Keratinocyte (primary cell): ENCODE data around the gene FAM236D. TPM values are rescaled to one million over a fixed set of nuclear protein-coding genes. Genes with fewer than 3 reads are reported as not detected.
"Not testable (repeated sequence)": the region's sequence is repeated elsewhere in the genome, so short reads cannot be mapped to it uniquely, and the experiment has no call there.

Experiments used
- DNase-seq: peaks from one replicate; pipeline ENCODE4 v3.0.0-alpha.2; 2011; ENCODE audit warnings: low read depth, missing footprints, low spot score
- FAIRE-seq: peaks from 2 replicates; lab custom pipeline; 2011; peaks lifted over from hg19 to GRCh38; lab: Jason Lieb, UNC
- H2AFZ ChIP-seq: 2 replicates; pipeline ENCODE4 v1.6.0; 2012; ENCODE audit warnings: low read length, control low read depth, inconsistent platforms; ENCODE audit not compliant: control insufficient read depth
- H3K27ac ChIP-seq: 2 replicates; pipeline ENCODE4 v1.5.1; 2011; ENCODE audit warnings: low read length; ENCODE audit not compliant: control insufficient read depth, insufficient read depth
- H3K27me3 ChIP-seq: 3 replicates; pipeline ENCODE4 v1.6.0; 2011; ENCODE audit warnings: low read length; ENCODE audit not compliant: control insufficient read depth, insufficient read depth; ENCODE audit errors: extremely low read depth
- H3K36me3 ChIP-seq, 2 experiments: 2 replicates in 1 of 2; 3 replicates in 1 of 2; pipeline ENCODE4 v1.5.1; 2011; ENCODE audit warnings: low read length in 2 of 2, mild to moderate bottlenecking in 1 of 2; ENCODE audit not compliant: control insufficient read depth in 2 of 2, insufficient read depth in 2 of 2; ENCODE audit errors: extremely low read depth in 1 of 2
- H3K4me1 ChIP-seq: 3 replicates; pipeline ENCODE4 v1.5.1; 2011; ENCODE audit warnings: low read length; ENCODE audit not compliant: control insufficient read depth, insufficient read depth; ENCODE audit errors: extremely low read depth
- H3K4me2 ChIP-seq: 3 replicates; pipeline ENCODE4 v1.6.0; 2011; ENCODE audit warnings: low read depth, low read length; ENCODE audit not compliant: control insufficient read depth, insufficient read depth; ENCODE audit errors: extremely low read depth
- H3K4me3 ChIP-seq, 3 experiments: fragments of 200-600 bp in 1 of 3; sonication (generic) in 1 of 3; 2 replicates in 2 of 3; 3 replicates in 1 of 3; pipeline ENCODE4 v1.5.1; 2011 to 2016; ENCODE audit warnings: low read length in 3 of 3, mild to moderate bottlenecking in 3 of 3, control low read depth in 2 of 3, inconsistent platforms in 1 of 3, low read depth in 1 of 3, mixed read lengths in 1 of 3, mixed run types in 1 of 3, moderate library complexity in 1 of 3; ENCODE audit not compliant: control insufficient read depth in 2 of 3, insufficient read depth in 2 of 3; ENCODE audit errors: extremely low read depth in 1 of 3
- H3K79me2 ChIP-seq: 2 replicates; pipeline ENCODE4 v1.6.0; 2012; ENCODE audit warnings: low read length; ENCODE audit not compliant: control insufficient read depth, insufficient read depth
- H3K9ac ChIP-seq: 3 replicates; pipeline ENCODE4 v1.6.0; 2011; ENCODE audit warnings: low read length; ENCODE audit not compliant: control insufficient read depth, insufficient read depth; ENCODE audit errors: extremely low read depth
- H3K9me1 ChIP-seq: 3 replicates; pipeline ENCODE4 v1.6.0; 2011; ENCODE audit warnings: low read length; ENCODE audit not compliant: control insufficient read depth, insufficient read depth; ENCODE audit errors: extremely low read depth
- H3K9me3 ChIP-seq: 2 replicates; pipeline ENCODE4 v1.5.1; 2012; ENCODE audit warnings: low read depth, low read length; ENCODE audit not compliant: control insufficient read depth
- H4K20me1 ChIP-seq: 3 replicates; pipeline ENCODE4 v1.6.0; 2011; ENCODE audit warnings: low read length; ENCODE audit not compliant: control insufficient read depth, insufficient read depth; ENCODE audit errors: extremely low read depth
- dilution Hi-C: fragments of 300-500 bp; cut with MboI; formaldehyde crosslinking; loops from one replicate; pipeline ENCODE4 v1.7.0; 2020; ENCODE audit warnings: low sequenced_read_pairs; ENCODE audit not compliant: extremely low pct_ligation_motif_present
- polyA minus RNA-seq, 3 experiments: library from RNA; depleted of rRNA, polyadenylated mRNA; stranded (reverse); fragments of >200 nt; gene quantifications; 1 replicate in 1 of 3; 2 replicates in 1 of 3; 3 replicates in 1 of 3; pipeline ENCODE4 v1.2.3, GENCODE V29; 2011
- polyA plus RNA-seq, 5 experiments: library from polyadenylated mRNA; depleted of rRNA in 3 of 5; stranded (reverse) in 3 of 5; stranded (forward) in 1 of 5; unstranded in 1 of 5; fragments of >200 nt; gene quantifications; 1 replicate in 1 of 5; 2 replicates in 3 of 5; 3 replicates in 1 of 5; pipeline versions ENCODE4 v1.2.1 to v1.2.3, GENCODE V29; 2011 to 2012; ENCODE audit warnings: missing spikeins in 2 of 5, low read depth in 1 of 5, low replicate concordance in 1 of 5

FAM236D gene
- polyA plus RNA-seq (not detected in 3 replicates), polyA minus RNA-seq (not detected in 3 replicates)
- polyA plus RNA-seq (2011; ENCODE audit: low read depth), result not detected
- not detected in 2 replicates for polyA plus RNA-seq (2011; cell fraction: cytosol; rRNA removed)
- not detected in 2 replicates for polyA plus RNA-seq (2011; cell fraction: nucleus; rRNA removed)
- not detected in 2 replicates for polyA plus RNA-seq (2012; ENCODE audit: low replicate concordance)
- not detected for polyA minus RNA-seq (2011; cell fraction: cytosol; rRNA and poly(A)+ RNA removed)
- polyA minus RNA-seq (2011; cell fraction: nucleus; rRNA and poly(A)+ RNA removed), result not detected in 2 replicates

DNA sequence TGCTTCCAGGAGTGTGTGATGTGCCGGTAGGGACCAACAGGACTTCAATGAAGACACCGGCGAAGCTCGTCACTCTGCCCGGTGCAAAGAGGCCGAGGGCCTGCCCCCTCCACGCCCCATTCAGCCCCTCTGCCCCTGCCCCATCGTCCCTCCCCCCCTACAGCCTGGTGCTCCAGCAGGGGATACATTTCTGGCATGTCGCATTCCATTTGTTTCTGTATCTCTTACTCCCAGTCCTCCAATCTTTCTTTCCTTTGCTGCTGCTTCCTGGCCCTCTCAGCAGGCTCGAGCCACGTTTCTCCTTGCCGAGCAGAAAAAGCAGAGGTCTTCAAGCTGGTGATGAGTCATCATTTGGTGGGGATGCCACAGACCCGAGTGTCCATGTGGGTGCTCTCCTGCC lies at the start of gene FAM236D:
TSS of gene FAM236D (minus strand) at position 101 of the 400 bp plus-strand sequence. CDS start at position 1, 100 bp downstream.
- FAIRE-seq, H3K9ac ChIP-seq, H2AFZ ChIP-seq, H3K4me1 ChIP-seq, H3K27me3 ChIP-seq, H3K4me3 ChIP-seq, H3K9me1 ChIP-seq, H3K4me2 ChIP-seq, dilution Hi-C loops, H3K79me2 ChIP-seq, H4K20me1 ChIP-seq, H3K36me3 ChIP-seq, DNase-seq, H3K27ac ChIP-seq, H3K9me3 ChIP-seq: not testable (repeated sequence)

DNA sequence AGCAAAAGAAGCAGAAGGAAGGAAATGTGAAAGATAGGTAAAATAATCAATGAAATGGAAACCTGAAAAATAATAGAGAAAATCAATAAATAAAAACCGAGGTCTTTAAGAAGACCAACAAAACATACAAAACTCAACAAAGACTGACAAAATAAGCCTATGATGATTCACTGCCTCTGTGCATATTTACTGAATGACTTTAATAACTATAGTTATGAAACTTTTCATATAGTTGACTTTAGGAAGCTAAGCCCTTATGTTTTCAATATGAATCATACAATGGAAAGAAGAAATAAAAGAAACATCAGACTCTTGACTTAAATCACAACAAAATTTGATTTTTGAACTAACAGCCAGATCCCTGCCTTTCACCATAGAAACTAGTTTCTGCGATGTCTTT lies 29.5 kb upstream of the FAM236D start:
- DNase-seq, dilution Hi-C loops, FAIRE-seq: not testable (repeated sequence)

DNA sequence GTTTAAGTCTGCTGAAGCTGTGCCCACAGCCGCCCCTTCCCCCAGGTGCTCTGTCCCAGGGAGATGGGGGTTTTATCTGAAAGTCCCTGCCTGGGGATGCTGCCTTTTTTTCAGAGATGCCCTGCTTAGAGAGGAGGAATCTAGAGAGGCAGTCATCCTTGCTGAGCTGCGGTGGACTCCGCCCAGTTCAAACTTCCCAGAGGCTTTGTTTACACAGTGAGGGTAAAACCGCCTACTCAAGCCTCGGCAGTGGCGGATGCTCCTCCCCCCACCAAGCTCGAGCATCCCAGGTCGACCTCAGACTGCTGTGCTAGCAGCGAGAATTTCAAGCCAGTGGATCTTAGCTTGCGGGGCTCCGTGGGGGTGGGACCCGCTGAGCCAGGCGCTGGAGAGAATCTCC lies 22.7 kb upstream of the FAM236D start:
- H3K4me2 ChIP-seq, dilution Hi-C loops, FAIRE-seq, DNase-seq, H3K79me2 ChIP-seq, H3K36me3 ChIP-seq, H3K4me3 ChIP-seq, H2AFZ ChIP-seq, H3K9me3 ChIP-seq, H3K4me1 ChIP-seq, H3K27ac ChIP-seq, H3K27me3 ChIP-seq, H3K9ac ChIP-seq, H4K20me1 ChIP-seq, H3K9me1 ChIP-seq: not testable (repeated sequence)

More for the DNA sequence above, 29.5 kb upstream of the FAM236D start:
- not testable (repeated sequence) for H3K4me1 ChIP-seq, H3K36me3 ChIP-seq, H3K4me3 ChIP-seq, H3K9ac ChIP-seq, H3K9me3 ChIP-seq, H4K20me1 ChIP-seq, H3K4me2 ChIP-seq, H2AFZ ChIP-seq, H3K9me1 ChIP-seq, H3K79me2 ChIP-seq, H3K27ac ChIP-seq, H3K27me3 ChIP-seq

DNA sequence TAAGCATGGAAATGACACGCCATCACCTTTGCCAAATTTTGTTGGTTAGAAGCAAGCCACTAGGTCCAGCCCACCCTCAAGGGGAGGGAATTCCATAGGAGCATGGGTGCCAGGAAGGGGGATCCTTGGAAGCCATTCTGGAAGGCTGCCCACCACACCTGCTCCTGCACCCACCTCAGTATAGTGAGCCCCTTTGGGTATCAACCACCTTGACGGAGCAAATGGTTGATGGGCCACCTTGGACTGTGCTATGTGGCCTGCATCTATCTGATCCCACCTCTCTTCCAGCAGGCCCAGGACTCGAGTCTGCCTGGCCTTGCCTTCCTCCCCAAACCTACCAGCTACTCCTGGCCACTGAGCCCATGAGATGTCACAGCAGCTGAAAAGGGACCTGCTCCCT lies 17.6 kb downstream of the FAM236D start:
- not testable (repeated sequence) for H3K79me2 ChIP-seq, H3K9ac ChIP-seq

DNA sequence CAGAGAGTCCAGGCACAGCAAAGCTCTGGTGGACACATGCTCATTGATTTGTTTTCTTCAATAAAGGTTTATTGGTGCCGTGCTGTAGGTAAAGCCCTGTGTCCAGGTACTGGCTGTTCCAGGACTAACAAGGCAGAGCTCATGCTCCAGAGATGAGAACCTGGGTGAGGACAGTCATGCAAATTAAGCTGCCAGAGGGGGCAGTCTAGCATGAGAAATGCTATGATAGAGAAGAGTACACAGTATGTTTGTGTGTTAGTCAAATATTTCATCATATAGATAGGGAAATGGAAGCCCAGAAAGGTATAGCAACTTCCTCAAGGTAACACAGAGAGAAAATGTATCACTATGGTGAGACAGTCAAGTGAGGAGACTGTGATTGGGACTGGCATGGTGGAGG lies 19.9 kb downstream of the FAM236D start:
- DNase-seq, H3K9me3 ChIP-seq, H3K4me1 ChIP-seq, H3K4me3 ChIP-seq, dilution Hi-C loops, H3K4me2 ChIP-seq, H3K79me2 ChIP-seq, H4K20me1 ChIP-seq, H3K27me3 ChIP-seq, H3K27ac ChIP-seq, FAIRE-seq, H3K9ac ChIP-seq, H2AFZ ChIP-seq, H3K36me3 ChIP-seq, H3K9me1 ChIP-seq: not testable (repeated sequence)

More for the DNA sequence above, 17.6 kb downstream of the FAM236D start:
- H3K36me3 ChIP-seq, H3K4me2 ChIP-seq, DNase-seq, H3K4me1 ChIP-seq, H3K27me3 ChIP-seq, H3K27ac ChIP-seq, dilution Hi-C loops, H3K4me3 ChIP-seq, H3K9me3 ChIP-seq, H3K9me1 ChIP-seq, H2AFZ ChIP-seq, H4K20me1 ChIP-seq, FAIRE-seq: not testable (repeated sequence)
